COLO829 (cell line): ENCODE results near the gene SLC35C1.
"Not testable (repeated sequence)": the region's sequence is repeated elsewhere in the genome, so short reads cannot be mapped to it uniquely, and the experiment has no call there.

Source experiments
- DNase-seq: peaks from one replicate; pipeline ENCODE4 v3.0.0; 2012; ENCODE audit warnings: low spot score

Gene SLC35C1

DNA sequence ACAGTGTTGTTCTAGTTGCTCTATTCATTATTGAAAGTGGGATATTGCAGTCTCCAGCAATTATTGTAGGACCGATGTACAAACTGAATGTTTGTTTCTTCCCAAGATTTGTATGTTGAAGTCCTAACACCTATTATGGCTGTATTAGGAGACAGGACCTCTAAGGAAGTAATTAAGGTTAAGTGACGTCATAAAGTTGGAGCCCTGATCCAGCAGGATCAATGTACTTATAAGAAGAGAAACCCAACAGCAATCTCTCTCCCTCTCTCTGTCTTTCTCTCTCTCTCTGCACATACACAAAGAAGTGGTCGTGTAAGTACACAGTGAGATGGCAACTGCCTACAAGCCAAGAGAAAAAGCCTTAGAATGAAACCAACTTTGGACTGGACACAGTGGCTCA is 16.1 kb upstream of the SLC35C1 start:
- DNase-seq: no peak

DNA sequence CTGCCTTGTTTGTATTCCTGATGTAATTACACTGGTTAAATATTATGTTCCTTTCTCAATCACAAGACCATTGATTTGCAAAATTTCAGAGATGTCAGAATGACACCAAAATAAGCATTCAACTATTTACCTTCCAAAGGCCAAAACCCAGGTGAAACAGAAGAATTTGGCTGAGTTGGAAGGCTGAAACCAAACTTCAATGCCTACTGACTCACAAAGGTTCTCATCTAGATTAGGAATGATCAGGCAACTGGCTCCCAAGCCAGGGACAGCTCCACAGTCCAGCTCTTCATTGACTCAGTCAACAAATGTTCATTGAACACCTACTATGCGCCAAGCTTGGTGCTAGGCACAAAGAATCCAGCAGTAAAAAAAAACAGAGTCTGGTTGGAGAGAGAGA is 13.4 kb upstream of the SLC35C1 start:
- DNase-seq: no peak

GRCh38 chr11:45794169-45794568 is 10.8 kb upstream of the SLC35C1 start:
- no peak for DNase-seq

GRCh38 chr11:45795379-45795778 is 9.6 kb upstream of the SLC35C1 start:
- no peak for DNase-seq

- no peak for DNase-seq
Measured at GRCh38 chr11:45796461-45796861, 8.5 kb upstream of the SLC35C1 start.

DNA sequence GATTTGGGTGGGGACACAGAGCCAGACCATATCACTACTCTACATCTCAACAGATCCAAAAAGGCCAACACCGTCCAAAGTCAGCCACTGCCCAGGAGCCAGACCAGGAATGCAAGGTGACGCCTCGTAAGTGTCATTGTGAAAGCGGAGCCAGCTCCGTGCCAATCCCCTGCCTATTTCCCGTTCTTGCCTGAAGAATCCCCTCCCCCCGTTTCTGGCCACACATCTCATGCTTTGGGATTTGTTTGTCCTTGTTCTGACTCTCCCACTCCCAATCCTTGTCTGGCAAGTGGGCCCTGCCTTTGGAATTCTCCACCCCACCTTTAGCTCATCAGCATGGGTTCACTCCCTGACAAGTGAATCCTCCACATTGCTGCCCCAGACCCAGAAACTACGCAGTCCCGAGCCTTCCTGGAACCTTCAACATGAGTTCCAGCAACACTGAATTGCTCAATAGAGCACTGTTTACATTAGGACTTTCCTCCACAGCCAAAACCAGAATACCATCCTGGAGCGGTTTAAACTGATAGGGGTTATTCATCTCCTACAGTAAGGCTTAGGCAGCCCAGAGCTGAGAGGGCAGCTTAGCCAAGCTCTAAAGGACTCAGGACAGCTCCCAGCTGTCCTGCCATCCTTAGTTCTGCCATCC is 6.0 kb upstream of the SLC35C1 start:
- DNase-seq: peak; percentile 26

- no peak for DNase-seq
Measured at GRCh38 chr11:45799562-45799961, 5.4 kb upstream of the SLC35C1 start.

- no peak for DNase-seq
Measured at GRCh38 chr11:45800261-45800660, 4.7 kb upstream of the SLC35C1 start.

DNA sequence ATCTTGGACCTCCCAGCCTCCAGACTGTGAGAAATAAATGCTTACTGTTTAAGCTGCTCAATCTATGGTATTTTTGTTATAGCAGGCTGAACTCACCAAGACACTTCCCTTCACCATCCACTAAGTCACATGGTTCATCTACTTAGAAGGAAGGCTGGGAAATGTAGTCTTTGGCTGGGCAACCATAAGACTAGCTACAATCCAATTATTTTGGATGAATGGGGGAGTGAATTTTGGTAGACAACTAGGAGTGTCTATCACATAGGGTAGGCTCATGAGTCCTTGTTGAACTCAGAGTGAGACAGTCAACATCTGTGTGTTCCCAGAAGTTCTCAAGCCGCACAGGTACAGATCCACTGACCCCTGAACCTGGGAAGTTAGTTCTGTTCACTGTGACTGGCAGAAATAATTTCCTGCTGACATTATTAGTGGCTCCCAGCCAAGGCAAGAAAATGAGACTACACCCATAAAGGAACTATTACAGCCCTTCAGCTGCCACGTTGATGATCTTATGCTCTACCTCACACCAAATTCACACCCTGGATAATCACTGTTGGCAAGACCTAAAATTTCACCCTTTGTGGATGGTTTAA is 3.1 kb upstream of the SLC35C1 start:
- DNase-seq: no peak

GRCh38 chr11:45802531-45803317 is 2.2 kb upstream of the SLC35C1 start:
- DNase-seq: no peak

- no peak for DNase-seq
Measured at GRCh38 chr11:45803971-45804760, 783 bp upstream of the SLC35C1 start.

GRCh38 chr11:45805305-45806071 is 539 bp downstream of the SLC35C1 start:
- peak; percentile 22 for DNase-seq

GRCh38 chr11:45806072-45806933 is 1.4 kb downstream of the SLC35C1 start:
- no peak for DNase-seq

- no peak for DNase-seq
Measured at GRCh38 chr11:45806937-45807791, 2.2 kb downstream of the SLC35C1 start.

DNA sequence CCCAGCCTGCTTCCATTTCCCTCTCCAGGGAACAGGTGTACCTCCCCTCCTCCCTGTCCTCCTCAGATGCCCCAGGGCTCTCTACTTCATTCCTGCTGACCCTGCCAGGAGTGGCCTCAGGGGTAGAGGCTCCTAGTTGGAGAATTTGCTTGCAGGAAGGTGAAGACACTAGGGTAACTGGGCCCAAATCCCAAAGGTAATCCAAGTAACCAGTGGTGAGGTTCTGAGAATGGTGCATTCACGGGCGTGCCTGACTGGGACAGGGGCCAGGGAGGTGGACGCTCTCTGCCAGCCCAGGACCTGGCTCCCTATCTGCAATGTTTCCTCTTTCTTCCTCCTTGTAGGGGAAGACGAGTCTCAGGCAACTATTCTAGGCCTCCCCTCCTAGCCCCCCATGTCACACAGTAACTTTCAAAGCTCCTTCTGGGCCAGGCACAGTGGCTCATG is 2.9 kb downstream of the SLC35C1 start:
- no peak for DNase-seq

DNA sequence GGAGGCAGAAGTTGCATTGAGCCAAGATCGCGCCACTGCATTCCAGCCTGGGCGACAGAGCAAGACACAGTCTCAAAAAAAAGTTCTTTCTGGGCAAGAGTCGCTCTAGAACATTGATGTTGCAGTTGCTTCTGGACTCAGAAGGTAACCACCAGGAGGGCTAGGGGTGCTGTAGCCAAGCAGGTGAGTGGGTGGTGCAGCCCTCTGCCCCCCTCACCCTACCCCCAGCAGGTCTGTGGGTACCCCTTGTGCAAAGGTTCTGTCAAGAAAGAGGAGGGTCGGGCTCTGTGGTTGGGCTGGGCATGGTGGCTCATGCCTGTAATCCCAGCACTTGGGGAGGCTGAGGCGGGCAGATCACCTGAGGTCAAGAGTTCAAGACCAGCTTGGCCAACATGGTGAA is 3.5 kb downstream of the SLC35C1 start:
- not testable (repeated sequence) for DNase-seq

GRCh38 chr11:45809456-45810395 is 4.8 kb downstream of the SLC35C1 start:
- DNase-seq: no peak

DNA sequence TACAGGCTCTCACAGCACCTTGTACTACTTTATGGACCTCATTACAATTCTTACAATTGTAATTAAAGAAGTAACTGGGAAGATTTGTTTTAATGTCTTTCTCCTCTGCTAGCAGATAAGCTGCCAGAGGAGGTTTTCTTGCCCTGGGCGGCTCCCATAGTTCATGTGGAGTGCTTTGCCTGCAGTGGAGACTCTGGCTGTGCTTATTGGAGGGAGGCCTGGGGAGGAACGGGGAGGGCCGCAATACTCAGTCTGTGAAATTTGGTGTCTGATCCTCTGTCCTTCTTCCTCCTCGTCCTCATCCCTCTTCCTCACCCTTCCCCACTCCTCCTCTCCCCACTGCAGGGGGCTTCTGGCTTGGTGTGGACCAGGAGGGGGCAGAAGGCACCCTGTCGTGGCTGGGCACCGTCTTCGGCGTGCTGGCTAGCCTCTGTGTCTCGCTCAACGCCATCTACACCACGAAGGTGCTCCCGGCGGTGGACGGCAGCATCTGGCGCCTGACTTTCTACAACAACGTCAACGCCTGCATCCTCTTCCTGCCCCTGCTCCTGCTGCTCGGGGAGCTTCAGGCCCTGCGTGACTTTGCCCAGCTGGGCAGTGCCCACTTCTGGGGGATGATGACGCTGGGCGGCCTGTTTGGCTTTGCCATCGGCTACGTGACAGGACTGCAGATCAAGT is 5.6 kb downstream of the SLC35C1 start:
- DNase-seq: no peak
